GM10248 (cell line): ENCODE data around the gene ABR.
"Not testable (repeated sequence)": the region's sequence is repeated elsewhere in the genome, so short reads cannot be mapped to it uniquely, and the experiment has no call there.

Source experiments
- CTCF ChIA-PET: fragments of 300-600 bp; sonication (Branson Sonifier 250); formaldehyde crosslinking; extraction: SDS; loops from one replicate; lab custom pipeline; 2021; ENCODE audit warnings: antibody characterized with exemption; lab: Yijun Ruan, JAX
- POLR2A ChIA-PET: fragments of 350-650 bp; sonication (Branson Sonifier 250); formaldehyde crosslinking; extraction: SDS; loops from one replicate; lab custom pipeline; 2020; ENCODE audit warnings: antibody characterized with exemption; lab: Yijun Ruan, JAX
- DNase-seq: peaks from one replicate; pipeline ENCODE4 v3.0.0; 2012; ENCODE audit errors: extremely low spot score
- TF ChIP-seq, protein P1 (sequence below): IDR thresholded peaks from 2 replicates; pipeline ENCODE4 v1.5.1; 2012; ENCODE audit warnings: mild to moderate bottlenecking, low read depth; ENCODE audit errors: extremely low read depth, missing control alignments, control extremely low read depth

Gene ABR

DNA sequence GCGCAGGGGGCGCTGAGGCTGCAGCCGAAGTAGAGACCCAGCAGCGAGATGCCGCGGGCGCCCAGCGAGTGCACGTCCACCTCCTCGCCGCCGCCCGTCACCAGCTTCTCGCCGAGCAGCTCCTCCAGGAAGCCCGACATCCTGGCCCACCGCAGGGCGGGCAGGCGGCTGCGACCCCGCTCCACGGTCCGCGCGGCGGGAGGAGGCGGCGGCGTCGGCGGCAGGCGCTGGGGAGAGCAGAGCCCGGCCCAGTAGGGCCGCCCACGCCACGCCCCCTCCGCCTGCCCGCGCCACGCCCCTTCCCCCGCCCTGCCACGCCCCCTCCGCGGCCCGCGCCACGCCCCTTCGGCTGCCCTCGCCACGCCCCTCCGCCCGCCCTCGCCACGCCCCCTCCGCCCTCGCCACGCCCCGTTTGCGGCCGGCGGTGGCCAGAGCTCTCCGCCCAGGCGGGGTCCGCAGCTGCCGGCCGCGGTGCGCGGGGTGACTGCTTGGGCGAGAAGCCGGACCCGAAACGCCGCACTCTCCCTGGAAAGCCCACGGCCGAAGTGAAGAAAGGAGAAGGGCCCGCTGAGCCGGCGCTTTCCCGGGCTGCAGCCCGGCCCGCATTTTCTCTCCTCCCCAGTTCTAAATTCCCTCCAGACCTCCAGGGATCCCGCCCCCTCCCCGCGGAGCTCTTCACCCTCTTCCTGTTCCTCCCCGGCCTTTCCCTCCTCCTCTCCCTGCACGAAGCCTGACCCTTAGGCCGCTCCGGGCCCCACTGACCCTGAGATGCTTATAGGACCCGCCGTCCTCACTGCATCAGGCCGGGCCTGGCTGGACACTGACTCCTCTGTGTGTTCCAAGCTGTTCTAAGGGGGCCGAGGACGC, 200.0 kb downstream of the ABR start, which contains the start of gene NXN:
TSS of gene NXN (minus strand) at position 238 of the 867 bp plus-strand sequence.
- ChIA-PET CTCF (interaction anchor here (1.0 to 4.6 kb wide), 13 partner anchors 14 to 835 kb away, joined by 3 to 50 read pairs (median 7); partner anchors contain the start of genes GEMIN4 and TIMM22), POLR2A (interaction anchor here (0.5 kb wide), 1 partner anchor 181 kb away, joined by 3 read pairs; no protein-coding TSS in a partner anchor)
- TF ChIP-seq, protein P1, sequence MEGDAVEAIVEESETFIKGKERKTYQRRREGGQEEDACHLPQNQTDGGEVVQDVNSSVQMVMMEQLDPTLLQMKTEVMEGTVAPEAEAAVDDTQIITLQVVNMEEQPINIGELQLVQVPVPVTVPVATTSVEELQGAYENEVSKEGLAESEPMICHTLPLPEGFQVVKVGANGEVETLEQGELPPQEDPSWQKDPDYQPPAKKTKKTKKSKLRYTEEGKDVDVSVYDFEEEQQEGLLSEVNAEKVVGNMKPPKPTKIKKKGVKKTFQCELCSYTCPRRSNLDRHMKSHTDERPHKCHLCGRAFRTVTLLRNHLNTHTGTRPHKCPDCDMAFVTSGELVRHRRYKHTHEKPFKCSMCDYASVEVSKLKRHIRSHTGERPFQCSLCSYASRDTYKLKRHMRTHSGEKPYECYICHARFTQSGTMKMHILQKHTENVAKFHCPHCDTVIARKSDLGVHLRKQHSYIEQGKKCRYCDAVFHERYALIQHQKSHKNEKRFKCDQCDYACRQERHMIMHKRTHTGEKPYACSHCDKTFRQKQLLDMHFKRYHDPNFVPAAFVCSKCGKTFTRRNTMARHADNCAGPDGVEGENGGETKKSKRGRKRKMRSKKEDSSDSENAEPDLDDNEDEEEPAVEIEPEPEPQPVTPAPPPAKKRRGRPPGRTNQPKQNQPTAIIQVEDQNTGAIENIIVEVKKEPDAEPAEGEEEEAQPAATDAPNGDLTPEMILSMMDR = no peak
- DNase-seq = peak; percentile 98

DNA sequence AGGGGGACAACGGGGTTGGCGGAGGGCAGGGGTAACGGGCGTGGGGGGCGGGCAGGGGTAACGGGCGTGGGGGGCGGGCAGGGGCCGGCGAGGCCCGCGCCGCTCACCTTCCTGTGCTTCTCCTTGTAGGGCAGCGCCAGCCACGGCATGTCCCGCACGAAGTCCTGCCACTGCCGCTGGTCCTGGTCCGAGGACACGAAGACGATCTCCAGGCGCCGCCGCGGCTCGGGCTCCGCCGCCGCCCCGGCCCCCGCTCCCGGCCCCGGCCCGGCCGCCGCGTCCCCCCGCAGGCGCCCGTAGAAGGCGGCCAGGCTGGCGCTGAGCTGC, 200.6 kb downstream of the ABR start:
- DNase-seq = no peak
- POLR2A ChIA-PET = interaction anchor here (0.5 kb wide), 1 partner anchor 181 kb away, joined by 3 read pairs; no protein-coding TSS in a partner anchor
- CTCF ChIA-PET = interaction anchor here (1.0 to 4.6 kb wide), 4 partner anchors 17 to 568 kb away, joined by 3 to 50 read pairs (median 24); partner anchors contain the start of gene TIMM22
- TF ChIP-seq, protein P1 = no peak

- ChIA-PET POLR2A (no interaction called here), CTCF (no interaction called here)
- TF ChIP-seq, protein P1 = no peak
- DNase-seq = no peak
These were observed 201.4 kb downstream of the ABR start for GRCh38 chr17:978103-979093.

DNA sequence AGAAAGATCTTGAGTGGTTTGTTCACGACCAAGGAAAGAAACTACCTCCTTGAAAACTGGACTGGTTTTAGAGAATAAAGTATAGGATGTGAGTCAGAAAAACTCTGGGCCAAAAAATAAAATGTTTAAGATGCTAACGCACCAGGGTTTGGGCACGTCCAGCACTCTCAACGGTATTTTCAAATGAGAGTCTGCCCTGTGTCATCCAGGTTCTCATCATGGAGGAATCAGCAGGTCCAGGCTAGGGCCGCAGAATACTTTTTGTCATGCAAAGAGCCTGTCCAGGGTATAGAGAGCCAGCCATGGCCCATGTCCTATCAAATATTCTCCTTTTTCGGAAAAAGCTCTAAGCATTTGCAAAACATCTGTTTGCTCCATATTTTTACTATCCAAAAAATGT, 202.6 kb downstream of the ABR start:
- ChIA-PET CTCF (interaction anchor here (1.4 kb wide), 1 partner anchor 79 kb away, joined by 4 read pairs; no protein-coding TSS in a partner anchor), POLR2A (no interaction called here)
- TF ChIP-seq, protein P1 = no peak
- no peak for DNase-seq

GRCh38 chr17:976312-976711, 203.5 kb downstream of the ABR start:
- ChIA-PET POLR2A (no interaction called here), CTCF (interaction anchor here (1.4 kb wide), 1 partner anchor 80 kb away, joined by 4 read pairs; no protein-coding TSS in a partner anchor)
- DNase-seq = no peak
- TF ChIP-seq, protein P1 = no peak

DNA sequence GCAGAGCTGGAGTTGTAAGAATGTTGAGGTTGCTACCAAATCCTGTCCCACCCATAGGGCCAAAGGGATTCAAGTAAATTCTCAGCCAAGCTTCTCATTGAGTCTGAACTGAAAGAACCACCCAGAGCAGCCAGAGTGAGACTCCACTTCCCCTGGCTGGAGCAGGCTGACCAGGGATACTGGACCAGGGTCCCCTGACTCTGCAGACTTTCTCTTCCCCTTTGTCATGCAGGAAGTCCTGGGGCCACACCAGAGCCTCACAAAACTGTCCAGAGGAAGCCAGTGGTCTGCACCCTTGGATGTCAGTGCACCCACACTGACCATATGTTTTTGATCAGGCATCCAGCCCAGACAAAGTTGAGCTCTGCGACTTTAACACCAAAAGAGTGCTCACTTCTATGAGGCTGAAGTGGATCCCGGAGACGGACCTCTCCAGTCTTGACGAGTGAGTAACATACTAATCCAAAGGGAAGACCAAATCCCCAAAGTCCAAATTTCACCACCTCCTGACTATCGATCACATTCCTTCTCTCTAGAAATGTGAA, 204.3 kb downstream of the ABR start:
- POLR2A ChIA-PET = no interaction called here
- TF ChIP-seq, protein P1 = no peak
- CTCF ChIA-PET = interaction anchor here (1.5 kb wide), 1 partner anchor 24 kb away, joined by 3 read pairs; no protein-coding TSS in a partner anchor
- no peak for DNase-seq

DNA sequence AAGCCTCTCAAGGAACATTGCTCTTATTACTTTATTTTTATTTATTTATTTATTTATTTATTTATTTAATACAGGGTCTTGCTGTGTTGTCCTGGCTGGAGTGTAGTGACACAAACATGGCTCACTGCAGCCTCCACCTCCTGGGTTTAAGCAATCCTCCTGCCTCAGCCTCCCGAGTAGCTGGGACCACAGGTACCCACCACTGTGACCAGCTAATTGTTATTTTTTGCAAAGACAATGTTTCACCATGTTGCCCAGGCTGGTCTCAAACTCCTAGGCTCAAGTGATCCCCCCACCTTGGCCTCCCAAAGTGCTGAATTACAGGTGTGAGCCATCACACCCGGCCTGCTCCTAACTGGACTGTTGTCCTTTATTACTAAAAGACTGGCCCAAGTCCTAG, 205.0 kb downstream of the ABR start:
- DNase-seq, POLR2A ChIA-PET: not testable (repeated sequence)
- CTCF ChIA-PET = interaction anchor here (0.6 to 1.5 kb wide), 2 partner anchors 22 to 25 kb away, joined by 3 read pairs; partner anchors contain the start of gene TIMM22
